SH-SY5Y (cell line): ENCODE measurements around the gene SMIM36.

Experiments
- GATA2 ChIP-seq: IDR thresholded peaks from 2 replicates; pipeline ENCODE4 v1.6.1; 2011; ENCODE audit warnings: mild to moderate bottlenecking, low read depth, low read length
- GATA3 ChIP-seq: IDR thresholded peaks from 2 replicates; pipeline ENCODE4 v1.6.1; 2011; ENCODE audit warnings: low read depth, mild to moderate bottlenecking, low read length, moderate library complexity

Gene SMIM36

GRCh38 chr17:55480631-55481315 lies 30.5 kb downstream of the SMIM36 start:
- TF ChIP-seq GATA3 (no peak), GATA2 (no peak)

- TF ChIP-seq GATA3 (no peak), GATA2 (no peak)
Measured at GRCh38 chr17:55479903-55480302, 31.3 kb downstream of the SMIM36 start.

GRCh38 chr17:55478971-55479370 lies 32.3 kb downstream of the SMIM36 start:
- TF ChIP-seq GATA2: no peak
- TF ChIP-seq GATA3: no peak

- TF ChIP-seq GATA3: no peak
- TF ChIP-seq GATA2: no peak
Measured at GRCh38 chr17:55466671-55467070, 44.6 kb downstream of the SMIM36 start.

GRCh38 chr17:55463600-55463999 lies 47.7 kb downstream of the SMIM36 start:
- TF ChIP-seq GATA3 (no peak), GATA2 (no peak)

- TF ChIP-seq GATA3: no peak
- no peak for TF ChIP-seq GATA2
Measured at GRCh38 chr17:55462711-55463110, 48.5 kb downstream of the SMIM36 start.

- no peak for TF ChIP-seq GATA3
- TF ChIP-seq GATA2: no peak
Measured at GRCh38 chr17:55462234-55462633, 49.0 kb downstream of the SMIM36 start.

GRCh38 chr17:55458978-55459377 lies 52.3 kb downstream of the SMIM36 start:
- TF ChIP-seq GATA2 (no peak), GATA3 (no peak)

GRCh38 chr17:55458287-55458900 lies 52.9 kb downstream of the SMIM36 start:
- TF ChIP-seq GATA3: no peak
- no peak for TF ChIP-seq GATA2

- no peak for TF ChIP-seq GATA3
- no peak for TF ChIP-seq GATA2
Measured at GRCh38 chr17:55456307-55457240, 54.7 kb downstream of the SMIM36 start.

GRCh38 chr17:55454906-55455474 lies 56.3 kb downstream of the SMIM36 start:
- TF ChIP-seq GATA2 (no peak), GATA3 (no peak)

GRCh38 chr17:55453839-55454557 lies 57.3 kb downstream of the SMIM36 start:
- TF ChIP-seq GATA2 (no peak), GATA3 (no peak)

- TF ChIP-seq GATA2 (no peak), GATA3 (no peak)
Measured at GRCh38 chr17:55452139-55452790, 59.0 kb downstream of the SMIM36 start.

- TF ChIP-seq GATA2: no peak
Measured at GRCh38 chr17:55451758-55452138, 59.5 kb downstream of the SMIM36 start.
